Peyer's patch (tissue), 4 donors: ENCODE data around the gene TST.

Experiments
- POLR2A ChIP-seq, 2 donors: fragments of 450-650 bp; IDR thresholded peaks; one replicate each; pipeline ENCODE4 v1.5.1; 2017; ENCODE audit warnings: antibody characterized with exemption in 2 of 2, mild to moderate bottlenecking in 2 of 2, moderate library complexity in 2 of 2
- TF ChIP-seq, protein P1 (sequence below), 6 experiments: fragments of 450-650 bp in 4 of 6; fragments of 200-600 bp in 2 of 6; sonication (generic) in 1 of 6; IDR thresholded peaks; one replicate each; pipeline ENCODE4 v1.5.1; 2017 to 2019; ENCODE audit warnings: antibody characterized with exemption in 6 of 6, mild to moderate bottlenecking in 3 of 6, moderate library complexity in 1 of 6

DNA sequence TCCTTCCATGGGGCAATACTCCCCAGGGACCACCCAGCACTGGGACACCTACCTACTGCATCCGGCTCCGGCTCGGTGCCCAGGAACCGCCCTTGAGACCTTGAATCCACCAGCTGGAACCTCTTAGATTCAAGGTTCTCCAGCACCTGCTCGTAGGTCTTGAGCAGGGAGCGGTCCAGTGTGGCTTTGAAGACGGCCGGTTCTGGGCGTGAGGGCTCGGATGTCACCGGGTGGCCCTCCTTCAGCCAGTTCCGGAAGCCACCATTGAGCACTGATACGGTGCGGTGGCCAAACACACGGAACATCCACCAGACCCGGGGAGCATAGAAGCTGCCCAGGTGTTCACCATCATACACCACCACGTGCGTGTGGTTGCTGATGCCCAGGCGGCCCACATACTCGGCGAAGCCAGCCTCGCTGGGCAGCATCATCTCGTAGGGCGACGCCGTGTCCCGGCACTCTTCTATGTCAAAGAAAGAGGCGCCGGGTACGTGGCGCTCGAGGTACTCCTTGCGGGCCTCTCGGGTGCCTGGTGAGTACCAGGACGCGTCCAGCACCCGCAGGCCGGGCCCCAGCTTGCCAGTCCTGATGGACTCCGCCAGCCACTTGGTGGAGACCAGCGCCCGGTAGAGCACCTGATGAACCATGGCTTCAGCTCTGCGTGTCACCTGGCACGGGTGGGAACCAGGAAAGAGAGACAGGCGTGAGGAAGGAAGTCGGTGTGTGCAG lies 997 bp downstream of the TST start:
- TF ChIP-seq, protein P1, sequence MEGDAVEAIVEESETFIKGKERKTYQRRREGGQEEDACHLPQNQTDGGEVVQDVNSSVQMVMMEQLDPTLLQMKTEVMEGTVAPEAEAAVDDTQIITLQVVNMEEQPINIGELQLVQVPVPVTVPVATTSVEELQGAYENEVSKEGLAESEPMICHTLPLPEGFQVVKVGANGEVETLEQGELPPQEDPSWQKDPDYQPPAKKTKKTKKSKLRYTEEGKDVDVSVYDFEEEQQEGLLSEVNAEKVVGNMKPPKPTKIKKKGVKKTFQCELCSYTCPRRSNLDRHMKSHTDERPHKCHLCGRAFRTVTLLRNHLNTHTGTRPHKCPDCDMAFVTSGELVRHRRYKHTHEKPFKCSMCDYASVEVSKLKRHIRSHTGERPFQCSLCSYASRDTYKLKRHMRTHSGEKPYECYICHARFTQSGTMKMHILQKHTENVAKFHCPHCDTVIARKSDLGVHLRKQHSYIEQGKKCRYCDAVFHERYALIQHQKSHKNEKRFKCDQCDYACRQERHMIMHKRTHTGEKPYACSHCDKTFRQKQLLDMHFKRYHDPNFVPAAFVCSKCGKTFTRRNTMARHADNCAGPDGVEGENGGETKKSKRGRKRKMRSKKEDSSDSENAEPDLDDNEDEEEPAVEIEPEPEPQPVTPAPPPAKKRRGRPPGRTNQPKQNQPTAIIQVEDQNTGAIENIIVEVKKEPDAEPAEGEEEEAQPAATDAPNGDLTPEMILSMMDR (IDR thresholded peaks at IDR 0.05): no peak
- no peak for TF ChIP-seq POLR2A (IDR thresholded peaks at IDR 0.05)
